ENCODE measurements around the gene LIME1.
"Not testable (repeated sequence)": the region's sequence is repeated elsewhere in the genome, so short reads cannot be mapped to it uniquely, and the experiment has no call there.

The LIME1 gene

DNA sequence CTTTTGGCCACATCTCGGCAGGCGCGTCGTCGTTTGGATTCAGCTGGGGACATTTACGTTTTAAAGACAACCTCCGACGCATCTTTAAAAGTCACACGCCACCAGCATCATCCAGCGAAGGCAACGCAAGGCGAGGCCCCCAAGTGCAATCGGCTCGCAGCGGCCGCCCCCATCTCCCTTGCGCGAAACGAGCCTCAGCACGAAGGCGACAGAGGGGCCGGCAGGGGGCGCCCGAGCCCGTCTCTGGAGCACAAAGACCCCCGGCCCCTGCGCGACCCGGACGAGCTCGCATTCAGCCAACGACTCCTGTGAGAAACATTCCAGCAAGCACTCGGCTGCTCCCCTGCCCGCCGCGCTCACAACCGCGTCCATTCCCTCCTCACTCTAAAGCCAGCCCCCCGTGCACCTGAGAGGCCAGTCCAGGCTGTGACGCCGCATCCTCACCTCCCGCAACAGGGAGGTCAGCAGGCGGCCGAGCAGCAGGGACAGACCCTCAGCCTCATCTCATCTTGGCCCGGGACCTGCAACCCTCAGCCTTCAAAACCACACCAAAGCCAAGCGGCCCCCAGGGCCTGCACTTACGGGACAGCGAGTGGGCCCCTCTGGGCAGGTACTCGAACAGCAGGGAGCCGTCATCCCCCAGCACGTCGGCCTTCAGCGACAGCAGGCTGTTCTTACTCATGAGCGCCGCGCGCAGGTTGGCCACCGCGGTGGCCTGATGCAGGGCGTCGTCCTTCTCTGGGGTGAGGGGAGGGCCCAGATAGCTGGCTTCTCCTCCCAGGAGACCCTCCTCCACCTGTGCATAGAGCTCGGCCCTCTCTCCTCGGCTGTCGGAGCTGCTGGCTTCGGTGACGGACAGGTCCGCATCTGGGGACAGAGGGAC is 38.9 kb downstream of the LIME1 start:
- peak; percentile 50 for DNase-seq

DNA sequence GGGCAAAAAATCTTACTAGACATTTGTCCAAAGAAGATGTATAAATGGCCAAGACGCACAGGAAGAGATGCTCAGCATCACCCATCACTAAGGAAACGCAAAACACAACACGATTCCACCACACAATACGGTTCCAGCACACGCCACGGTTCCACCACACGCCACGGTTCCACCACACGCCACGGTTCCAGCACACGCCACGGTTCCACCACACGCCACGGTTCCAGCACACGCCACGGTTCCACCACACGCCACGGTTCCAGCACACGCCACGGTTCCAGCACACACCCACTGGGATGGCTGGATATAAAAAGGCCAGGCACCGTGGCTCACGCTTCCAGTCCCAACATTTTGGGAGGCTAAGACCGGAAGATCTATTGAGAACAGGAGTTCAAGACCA is 40.4 kb downstream of the LIME1 start:
- DNase-seq, result not testable (repeated sequence)

DNA sequence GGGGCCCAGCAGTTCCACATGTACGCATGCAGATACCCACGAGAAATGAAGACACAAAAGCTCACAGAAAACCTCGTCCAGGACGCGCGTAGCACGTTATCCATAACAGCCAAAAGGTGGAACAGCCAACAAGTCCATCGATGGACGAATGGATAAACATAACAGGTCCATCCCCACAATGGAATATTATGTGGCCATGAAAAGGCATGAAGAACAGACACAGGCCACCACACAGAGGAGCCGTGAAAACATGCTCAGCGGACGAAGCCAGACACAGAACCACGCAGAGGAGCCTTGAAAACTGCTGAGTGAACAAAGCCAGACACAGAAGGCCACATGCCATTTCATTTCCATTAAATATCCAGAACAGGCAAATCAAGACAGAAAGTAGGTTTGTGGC is 41.1 kb downstream of the LIME1 start:
- DNase-seq, result no peak

GRCh38 chr20:63778034-63778752 is 41.7 kb downstream of the LIME1 start:
- no peak for DNase-seq

- DNase-seq, result no peak
These were observed 42.4 kb downstream of the LIME1 start for GRCh38 chr20:63778857-63779256.

GRCh38 chr20:63781181-63781580 is 44.7 kb downstream of the LIME1 start:
- DNase-seq, result no peak

DNA sequence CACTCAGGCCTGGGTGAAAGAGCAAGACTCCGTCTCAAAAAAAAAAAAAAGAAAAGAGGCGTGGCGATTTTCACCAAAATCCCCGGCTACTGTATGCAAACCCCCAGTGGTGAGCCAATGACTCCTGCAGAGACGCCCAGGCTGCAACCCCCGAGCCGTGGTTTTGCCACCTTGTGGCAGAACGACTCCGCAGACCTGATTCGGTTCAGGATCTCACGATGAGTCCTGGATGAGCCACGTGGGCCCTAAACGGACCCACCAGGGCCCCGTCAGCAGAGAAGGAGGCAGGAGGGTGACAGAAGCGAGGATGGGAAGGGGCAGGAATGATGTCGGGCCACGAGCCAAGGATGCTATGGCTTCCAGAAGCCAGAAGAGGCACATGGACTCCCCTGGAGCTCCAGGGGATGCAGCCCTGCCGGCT is 45.6 kb downstream of the LIME1 start:
- DNase-seq, result no peak

GRCh38 chr20:63782521-63782971 is 46.1 kb downstream of the LIME1 start:
- no peak for DNase-seq

DNA sequence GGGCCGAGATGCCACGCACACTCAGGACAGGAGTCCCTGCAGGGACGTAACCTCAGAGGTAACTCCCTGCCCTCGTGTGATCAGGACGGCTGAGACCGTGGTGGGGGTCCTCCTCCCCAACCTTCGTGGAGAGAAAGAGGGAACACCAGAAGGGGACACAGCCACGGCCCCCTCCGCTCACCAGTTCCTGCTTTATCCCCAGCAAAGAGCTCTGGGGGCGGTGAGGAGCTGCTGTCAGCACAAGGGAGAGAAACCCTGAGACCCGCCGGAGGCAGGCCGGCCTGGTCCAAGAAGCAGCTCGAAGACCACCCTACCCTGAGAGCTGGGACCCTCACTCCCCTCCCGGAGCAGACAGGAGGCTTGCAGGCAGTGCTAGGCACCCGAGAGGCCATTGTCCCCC is 47.5 kb downstream of the LIME1 start:
- no peak for DNase-seq

- DNase-seq, result peak; percentile 4
These were observed 49.2 kb downstream of the LIME1 start for GRCh38 chr20:63785691-63786131.

GRCh38 chr20:63787302-63787701 is 50.8 kb downstream of the LIME1 start:
- DNase-seq, result no peak

DNA sequence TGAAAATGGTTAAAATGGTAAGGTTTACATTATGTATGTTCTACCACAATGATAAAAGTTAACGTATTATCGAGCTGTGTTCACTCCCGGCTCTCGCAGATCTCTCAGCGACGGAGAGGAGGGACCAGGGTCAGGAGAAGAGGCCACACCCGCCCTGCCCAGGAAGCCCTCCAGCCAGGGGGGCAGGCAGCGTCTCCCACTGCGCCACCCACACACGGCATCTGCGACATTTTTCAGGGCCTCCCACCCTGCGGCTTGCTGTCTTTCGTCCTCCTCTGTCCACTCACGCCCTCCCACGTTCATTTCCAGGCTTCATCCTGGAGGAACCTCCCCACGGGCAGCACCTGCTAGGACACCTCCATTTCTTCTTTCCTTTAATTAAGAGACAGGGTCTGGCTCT is 51.3 kb downstream of the LIME1 start:
- no peak for DNase-seq
